Suprapubic skin (tissue), 4 donors: ENCODE data around the gene ZNF350. TPM values are rescaled to one million over a fixed set of nuclear protein-coding genes. Genes with fewer than 3 reads are reported as not detected.

Experiments
- DNase-seq, 2 donors: peaks; one replicate each; pipeline ENCODE4 v3.0.0-alpha.2; 2019; ENCODE audit warnings: low spot score in 2 of 2
- H3K27ac ChIP-seq: fragments of 200-600 bp; sonication (generic); one replicate; pipeline ENCODE4 v1.5.1; 2019
- H3K27me3 ChIP-seq: fragments of 200-600 bp; sonication (generic); one replicate; pipeline ENCODE4 v1.5.1; 2019
- H3K36me3 ChIP-seq: fragments of 200-600 bp; sonication (generic); one replicate; pipeline ENCODE4 v1.5.1; 2019
- H3K4me1 ChIP-seq: fragments of 200-600 bp; sonication (generic); one replicate; pipeline ENCODE4 v1.5.1; 2019
- H3K4me3 ChIP-seq: fragments of 200-600 bp; sonication (generic); one replicate; pipeline ENCODE4 v1.5.1; 2019; ENCODE audit warnings: mild to moderate bottlenecking
- H3K9me3 ChIP-seq: fragments of 200-600 bp; sonication (generic); one replicate; pipeline ENCODE4 v1.5.1; 2019
- EP300 ChIP-seq: sonication (generic); formaldehyde crosslinking; IDR thresholded peaks from one replicate; pipeline ENCODE4 v1.6.1; 2017; ENCODE audit warnings: antibody characterized with exemption
- POLR2A ChIP-seq, 2 donors: fragments of 450-650 bp; IDR thresholded peaks; one replicate each; pipeline ENCODE4 v1.6.1; 2017; ENCODE audit warnings: antibody characterized with exemption in 2 of 2, mild to moderate bottlenecking in 2 of 2, moderate library complexity in 2 of 2
- POLR2AphosphoS5 ChIP-seq, 3 donors: sonication (generic); formaldehyde crosslinking; IDR thresholded peaks; one replicate each; pipeline ENCODE4 v1.6.1; 2017; ENCODE audit warnings: antibody characterized with exemption in 3 of 3
- WGBS: methylation state at CpG from one replicate; pipeline ENCODE4 v1.1.5; 2018; 5-methylcytosine and 5-hydroxymethylcytosine counted together
- total RNA-seq, 4 donors: library from RNA; depleted of rRNA; stranded (reverse); fragments of >200 nt; gene quantifications; one replicate each; pipeline ENCODE4 v1.1.0, GENCODE V29; 2016
- TF ChIP-seq, protein P1 (sequence below), 2 donors: fragments of 200-600 bp in 1 of 2; fragments of 450-650 bp in 1 of 2; sonication (generic) in 1 of 2; IDR thresholded peaks; one replicate each; pipeline ENCODE4 v1.5.1; 2016 to 2019; ENCODE audit warnings: antibody characterized with exemption in 2 of 2, mild to moderate bottlenecking in 1 of 2, moderate library complexity in 1 of 2

The ZNF350 gene
- total RNA-seq, 4 donors from 2014 or later: 7.0 to 15.9 (median 11.9) TPM

DNA sequence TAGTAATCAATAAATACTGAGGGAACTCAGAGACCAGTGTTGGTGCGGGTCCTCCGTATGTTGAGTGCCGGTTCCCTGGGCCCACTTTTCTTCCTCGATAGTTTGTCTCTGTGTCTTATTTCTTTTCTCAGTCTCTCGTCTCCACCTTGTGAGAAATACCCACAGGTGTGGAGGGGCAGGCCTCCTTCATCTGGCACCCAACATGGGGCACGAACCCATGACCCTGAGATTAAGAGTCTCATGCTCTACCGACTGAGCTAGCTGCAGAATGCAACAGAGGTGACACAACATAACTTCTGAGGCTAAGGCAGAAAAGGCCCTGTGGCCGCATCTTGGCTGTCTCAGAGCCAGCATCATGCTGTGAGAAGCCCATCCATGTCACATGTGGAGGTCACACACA, 64.7 kb downstream of the ZNF350 start:
- TF ChIP-seq POLR2AphosphoS5 (IDR thresholded peaks at IDR 0.05) (no peak), EP300 (no peak), POLR2A (IDR thresholded peaks at IDR 0.05) (no peak)
- TF ChIP-seq, protein P1, sequence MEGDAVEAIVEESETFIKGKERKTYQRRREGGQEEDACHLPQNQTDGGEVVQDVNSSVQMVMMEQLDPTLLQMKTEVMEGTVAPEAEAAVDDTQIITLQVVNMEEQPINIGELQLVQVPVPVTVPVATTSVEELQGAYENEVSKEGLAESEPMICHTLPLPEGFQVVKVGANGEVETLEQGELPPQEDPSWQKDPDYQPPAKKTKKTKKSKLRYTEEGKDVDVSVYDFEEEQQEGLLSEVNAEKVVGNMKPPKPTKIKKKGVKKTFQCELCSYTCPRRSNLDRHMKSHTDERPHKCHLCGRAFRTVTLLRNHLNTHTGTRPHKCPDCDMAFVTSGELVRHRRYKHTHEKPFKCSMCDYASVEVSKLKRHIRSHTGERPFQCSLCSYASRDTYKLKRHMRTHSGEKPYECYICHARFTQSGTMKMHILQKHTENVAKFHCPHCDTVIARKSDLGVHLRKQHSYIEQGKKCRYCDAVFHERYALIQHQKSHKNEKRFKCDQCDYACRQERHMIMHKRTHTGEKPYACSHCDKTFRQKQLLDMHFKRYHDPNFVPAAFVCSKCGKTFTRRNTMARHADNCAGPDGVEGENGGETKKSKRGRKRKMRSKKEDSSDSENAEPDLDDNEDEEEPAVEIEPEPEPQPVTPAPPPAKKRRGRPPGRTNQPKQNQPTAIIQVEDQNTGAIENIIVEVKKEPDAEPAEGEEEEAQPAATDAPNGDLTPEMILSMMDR (IDR thresholded peaks at IDR 0.05): no peak
- H3K4me1 ChIP-seq: peaks cover 3% of the 10 kb centered on the region
- H3K9me3 ChIP-seq: peaks cover 35% of the 10 kb centered on the region
- H3K27ac ChIP-seq: no peak overlapping the region
- 93% methylated on average over 8 of the region's 8 CpGs for WGBS
- H3K27me3 ChIP-seq: no peaks in the 10 kb centered on the region
- H3K36me3 ChIP-seq: no peaks in the 10 kb centered on the region
- no peak overlapping the region for H3K4me3 ChIP-seq
- DNase-seq: no peak

- DNase-seq: no peak
- H3K27ac ChIP-seq: no peak overlapping the region
- H3K4me1 ChIP-seq: no peaks in the 10 kb centered on the region
- no peak for TF ChIP-seq POLR2AphosphoS5 (IDR thresholded peaks at IDR 0.05)
- no peak for TF ChIP-seq POLR2A (IDR thresholded peaks at IDR 0.05)
- no peak for TF ChIP-seq EP300
- TF ChIP-seq, protein P1 (IDR thresholded peaks at IDR 0.05): no peak
- no peaks in the 10 kb centered on the region for H3K36me3 ChIP-seq
- peaks cover 40% of the 10 kb centered on the region for H3K9me3 ChIP-seq
- H3K27me3 ChIP-seq: no peaks in the 10 kb centered on the region
- no peak overlapping the region for H3K4me3 ChIP-seq
- 92% methylated on average over 3 of the region's 3 CpGs for WGBS
Measured at GRCh38 chr19:51919606-51920005, 67.0 kb downstream of the ZNF350 start.

DNA sequence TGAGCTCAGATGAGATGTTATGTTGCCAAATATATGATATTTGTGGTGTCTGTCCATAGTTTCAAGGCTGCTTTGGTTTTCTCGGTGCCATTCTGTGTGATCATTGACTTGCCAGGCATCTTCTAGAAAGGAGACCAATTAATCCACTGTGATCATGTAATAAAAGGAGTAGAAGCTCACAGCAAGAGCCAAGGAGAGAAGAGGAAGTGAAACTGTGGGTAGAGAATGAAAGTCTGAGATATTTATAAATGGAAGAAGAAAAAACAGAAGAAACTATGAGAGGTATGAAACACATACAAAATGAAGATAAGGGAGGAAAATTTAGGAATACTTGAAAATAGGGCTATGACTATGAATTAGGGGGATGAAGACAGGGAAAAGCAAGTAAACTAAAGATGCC, 70.5 kb downstream of the ZNF350 start:
- DNase-seq: no peak
- Histone ChIP-seq H3K27ac (no peak overlapping the region), H3K4me1 (no peaks in the 10 kb centered on the region), H3K27me3 (no peaks in the 10 kb centered on the region), H3K4me3 (no peak overlapping the region), H3K9me3 (peaks cover 40% of the 10 kb centered on the region), H3K36me3 (no peaks in the 10 kb centered on the region)
- TF ChIP-seq EP300: no peak
- TF ChIP-seq, protein P1 (IDR thresholded peaks at IDR 0.05): no peak
- 94% methylated on average over 1 of the region's 1 CpG for WGBS

- H3K36me3 ChIP-seq: no peaks in the 10 kb centered on the region
- no peak overlapping the region for H3K4me3 ChIP-seq
- H3K27ac ChIP-seq: no peak overlapping the region
- DNase-seq: no peak
- H3K4me1 ChIP-seq: no peaks in the 10 kb centered on the region
- peaks cover 5% of the 10 kb centered on the region for H3K27me3 ChIP-seq
- peaks cover 32% of the 10 kb centered on the region for H3K9me3 ChIP-seq
- TF ChIP-seq EP300 (no peak), POLR2A (IDR thresholded peaks at IDR 0.05) (no peak), POLR2AphosphoS5 (IDR thresholded peaks at IDR 0.05) (no peak)
- TF ChIP-seq, protein P1 (IDR thresholded peaks at IDR 0.05): no peak
- WGBS: 88% methylated on average over 5 of the region's 5 CpGs
Measured at GRCh38 chr19:51915324-51915867, 71.2 kb downstream of the ZNF350 start.

Other genes with a start within 250 kb of the ZNF350 start
- 1 to 10 TPM in 2 of 4 donors, under 1 TPM in 2; 0.60 to 1.7 (median 1.0) TPM for gene FPR1, start 235.0 kb downstream of the ZNF350 start, total RNA-seq
- under 1 TPM in 1 of 4 donors, not detected in 3; 0.34 TPM for gene FPR2, start 225.7 kb downstream of the ZNF350 start, total RNA-seq
- 1 to 10 TPM in 3 of 4 donors, under 1 TPM in 1; 0.81 to 2.9 (median 2.1) TPM for gene FPR3, start 191.7 kb downstream of the ZNF350 start, total RNA-seq
- 10 to 100 TPM in 3 of 4 donors, 1 to 10 TPM in 1; 8.5 to 47.5 (median 17.9) TPM for gene ZNF577, start 98.9 kb downstream of the ZNF350 start, total RNA-seq
- 10 to 100 TPM in 3 of 4 donors, 1 to 10 TPM in 1; 9.0 to 19.7 (median 14.3) TPM for gene ZNF649, start 81.8 kb downstream of the ZNF350 start, total RNA-seq
- gene ZNF613, start 59.4 kb downstream of the ZNF350 start, total RNA-seq: 1 to 10 TPM; 2.2 to 4.4 (median 3.0) TPM
- gene ZNF615, start 21.4 kb upstream of the ZNF350 start, total RNA-seq: 10 to 100 TPM; 10.2 to 19.6 (median 13.6) TPM
- 1 to 10 TPM; 4.1 to 8.5 (median 4.6) TPM for gene ZNF614, start 41.5 kb upstream of the ZNF350 start, total RNA-seq
- 10 to 100 TPM in 3 of 4 donors, 1 to 10 TPM in 1; 5.6 to 41.1 (median 13.4) TPM for gene ZNF432, start 62.0 kb upstream of the ZNF350 start, total RNA-seq
- 10 to 100 TPM; 12.4 to 33.7 (median 18.6) TPM for gene ZNF841, start 108.9 kb upstream of the ZNF350 start, total RNA-seq
- gene ZNF616, start 153.1 kb upstream of the ZNF350 start, total RNA-seq: 10 to 100 TPM in 1 of 4 donors, 1 to 10 TPM in 3; 5.1 to 12.2 (median 6.6) TPM
- 10 to 100 TPM in 3 of 4 donors, 1 to 10 TPM in 1; 7.3 to 25.7 (median 15.9) TPM for gene ZNF836, start 184.8 kb upstream of the ZNF350 start, total RNA-seq
- gene PPP2R1A, start 203.2 kb upstream of the ZNF350 start, total RNA-seq: 100 to 1,000 TPM; 206 to 285 (median 217) TPM